H1 (cell line): ENCODE measurements around the gene PDPK1. TPM values are rescaled to one million over a fixed set of nuclear protein-coding genes. Genes with fewer than 3 reads are reported as not detected.

Source experiments
- microRNA counts: library from miRNA; unstranded; fragments of <30 nt; microRNA quantifications from one replicate; lab custom pipeline; 2015
- microRNA-seq, 2 experiments: library from miRNA; unstranded; fragments of <30 nt; microRNA quantifications; one replicate each; pipeline versions ENCODE4 to v1.2.0, GENCODE V29; 2016 to 2020; ENCODE audit warnings: borderline microRNAs expressed in 2 of 2, borderline number of aligned reads in 2 of 2, borderline replicate concordance in 1 of 2
- polyA plus RNA-seq, 7 experiments: library from polyadenylated mRNA; depleted of rRNA in 3 of 7; stranded (reverse) in 5 of 7; unstranded in 2 of 7; fragments of >200 nt in 5 of 7; fragments of 200-250 nt in 2 of 7; gene quantifications; 1 replicate in 5 of 7; 2 replicates in 1 of 7; 4 replicates in 1 of 7; pipeline versions ENCODE4 v1.2.1 to v1.2.3, GENCODE V29; 2011 to 2013; ENCODE audit warnings: missing spikeins in 2 of 7, mixed read lengths in 2 of 7
- small RNA-seq: library from polyadenylated mRNA; stranded (forward); fragments of <200 nt; extraction: miRNeasy Mini kit (QIAGEN cat#:217004); gene quantifications from one replicate; pipeline ENCODE3, GENCODE V24; 2013; ENCODE audit not compliant: insufficient read depth
- total RNA-seq: library from RNA; stranded (reverse); fragmentation: NEBNext Ultra II Directional; extraction: Animal tissue kit (Norgen Biotek cat#: 25700); gene quantifications from 2 replicates; pipeline ENCODE4 v1.2.1, GENCODE V29; 2021

PDPK1 gene
- total and polyA plus RNA-seq, 2 of the 8 experiments (the other 6 are each of a cell fraction or from before 2014, with no cell fraction given): 17.1 to 27.8 TPM

MicroRNA genes within 50 kb of the gene (microRNA counts, 767-probe panel; counts per million panel counts)
- microRNA hsa-miR-3178 (lab: Ali Mortazavi, UCI): 879 counts per million, percentile 95 among the panel's probes with 10 or more counts

Small RNA genes within 50 kb of the gene (microRNA-seq; reads per million reads assigned to microRNA genes)
- 0 reads per million in 2 experiments for gene MIR3178

Small RNA genes within 50 kb of the gene (small RNA-seq; reads per million reads assigned to genes)
- gene AC093525.1 (not detected), gene MIR3178 (not detected)

Other genes with a start within 250 kb of the PDPK1 start
- gene ABCA3, start 197.3 kb upstream of the PDPK1 start, total RNA-seq: 7.9 TPM in 2 replicates
- gene ABCA3, start 197.3 kb upstream of the PDPK1 start, polyA plus RNA-seq (2011; rRNA removed): 5.7 and 8.8 TPM in 2 replicates
- 54.3 and 55.9 TPM in 2 replicates for gene CCNF, start 108.6 kb upstream of the PDPK1 start, total RNA-seq
- 15.4 and 25.5 TPM in 2 replicates for gene CCNF, start 108.6 kb upstream of the PDPK1 start, polyA plus RNA-seq (2011; rRNA removed)
- gene TEDC2, start 77.9 kb upstream of the PDPK1 start, total RNA-seq: 54.2 and 54.6 TPM in 2 replicates
- 55.6 and 71.2 TPM in 2 replicates for gene TEDC2, start 77.9 kb upstream of the PDPK1 start, polyA plus RNA-seq (2011; rRNA removed)
- gene NTN3, start 66.7 kb upstream of the PDPK1 start, total RNA-seq: 0.34 and 0.52 TPM in 2 replicates
- gene NTN3, start 66.7 kb upstream of the PDPK1 start, polyA plus RNA-seq (2011; rRNA removed): 0.30 and 0.74 TPM in 2 replicates
- gene TBC1D24, start 62.9 kb upstream of the PDPK1 start, total RNA-seq: 18.6 and 21.5 TPM in 2 replicates
- gene TBC1D24, start 62.9 kb upstream of the PDPK1 start, polyA plus RNA-seq (2011; rRNA removed): 8.7 and 13.3 TPM in 2 replicates
- gene ATP6V0C, start 24.1 kb upstream of the PDPK1 start, total RNA-seq: 176 and 199 TPM in 2 replicates
- gene ATP6V0C, start 24.1 kb upstream of the PDPK1 start, polyA plus RNA-seq (2011; rRNA removed): 125 and 218 TPM in 2 replicates
- 43.0 and 45.0 TPM in 2 replicates for gene AMDHD2, start 17.6 kb upstream of the PDPK1 start, total RNA-seq
- gene AMDHD2, start 17.6 kb upstream of the PDPK1 start, polyA plus RNA-seq (2011; rRNA removed): 54.6 and 77.1 TPM in 2 replicates
- not detected in 2 replicates for gene CEMP1, start 6.6 kb upstream of the PDPK1 start, total RNA-seq
- 0.08 TPM in 1 of 2 replicates, not detected in the other for gene CEMP1, start 6.6 kb upstream of the PDPK1 start, polyA plus RNA-seq (2011; rRNA removed)
- 24.8 and 26.6 TPM in 2 replicates for gene KCTD5, start 144.5 kb downstream of the PDPK1 start, total RNA-seq
- gene KCTD5, start 144.5 kb downstream of the PDPK1 start, polyA plus RNA-seq (2011; rRNA removed): 31.8 and 46.8 TPM in 2 replicates
- gene PRSS27, start 182.2 kb downstream of the PDPK1 start, total RNA-seq: 1.3 and 2.2 TPM in 2 replicates
- 7.5 and 10.5 TPM in 2 replicates for gene PRSS27, start 182.2 kb downstream of the PDPK1 start, polyA plus RNA-seq (2011; rRNA removed)
- 563 and 579 TPM in 2 replicates for gene SRRM2, start 214.6 kb downstream of the PDPK1 start, total RNA-seq
- gene SRRM2, start 214.6 kb downstream of the PDPK1 start, polyA plus RNA-seq (2011; rRNA removed): 300 and 654 TPM in 2 replicates
- 237 and 248 TPM in 2 replicates for gene ELOB, start 239.3 kb downstream of the PDPK1 start, total RNA-seq
- gene ELOB, start 239.3 kb downstream of the PDPK1 start, polyA plus RNA-seq (2011; rRNA removed): 1,357 and 1,702 TPM in 2 replicates
- not detected in 2 replicates for gene PRSS33, start 249.5 kb downstream of the PDPK1 start, total RNA-seq
- 0.09 and 0.17 TPM in 2 replicates for gene PRSS33, start 249.5 kb downstream of the PDPK1 start, polyA plus RNA-seq (2011; rRNA removed)